ENCODE data around the gene PKNOX1.

The PKNOX1 gene

DNA sequence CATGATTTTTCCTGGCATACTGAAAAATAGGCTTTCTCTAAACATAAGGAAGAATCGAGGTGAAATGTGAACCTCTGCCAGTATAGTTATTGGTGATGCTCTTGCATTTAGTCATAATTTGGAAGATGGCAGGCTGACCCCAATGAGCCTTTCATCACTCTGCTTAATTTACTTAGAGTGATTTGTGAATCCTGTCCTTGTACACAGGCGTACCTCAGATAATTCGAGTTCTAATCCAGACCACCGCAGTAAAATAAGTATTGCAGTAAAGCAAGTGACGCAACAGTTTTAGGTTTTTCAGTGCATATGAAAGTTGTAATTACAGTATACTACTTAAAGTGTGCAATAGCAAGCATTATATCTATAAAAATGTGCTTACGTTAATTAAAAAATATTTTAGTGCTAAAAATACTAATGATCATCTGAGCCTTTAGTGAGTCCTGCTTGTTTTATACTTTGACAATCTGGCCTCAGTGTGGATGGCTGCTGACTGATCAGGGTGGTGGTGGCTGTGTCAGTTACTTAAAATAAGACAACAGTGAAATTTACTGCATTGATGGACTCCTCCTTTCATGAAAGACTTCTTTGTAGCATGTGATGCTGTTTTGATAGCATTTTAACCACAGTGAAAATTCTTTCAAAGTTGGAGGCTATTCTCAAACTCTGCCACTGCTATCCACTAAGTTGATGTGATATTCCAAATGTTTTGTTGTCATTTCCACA is 1.7 kb downstream of the PKNOX1 start:
- H3K4me1 Mint-ChIP-seq: peaks cover 7% of the 10 kb centered on the region
- peak overlapping the region; percentile 87 to 92 (median 92) for H3K4me3 Mint-ChIP-seq
- TF ChIP-seq, protein P1, sequence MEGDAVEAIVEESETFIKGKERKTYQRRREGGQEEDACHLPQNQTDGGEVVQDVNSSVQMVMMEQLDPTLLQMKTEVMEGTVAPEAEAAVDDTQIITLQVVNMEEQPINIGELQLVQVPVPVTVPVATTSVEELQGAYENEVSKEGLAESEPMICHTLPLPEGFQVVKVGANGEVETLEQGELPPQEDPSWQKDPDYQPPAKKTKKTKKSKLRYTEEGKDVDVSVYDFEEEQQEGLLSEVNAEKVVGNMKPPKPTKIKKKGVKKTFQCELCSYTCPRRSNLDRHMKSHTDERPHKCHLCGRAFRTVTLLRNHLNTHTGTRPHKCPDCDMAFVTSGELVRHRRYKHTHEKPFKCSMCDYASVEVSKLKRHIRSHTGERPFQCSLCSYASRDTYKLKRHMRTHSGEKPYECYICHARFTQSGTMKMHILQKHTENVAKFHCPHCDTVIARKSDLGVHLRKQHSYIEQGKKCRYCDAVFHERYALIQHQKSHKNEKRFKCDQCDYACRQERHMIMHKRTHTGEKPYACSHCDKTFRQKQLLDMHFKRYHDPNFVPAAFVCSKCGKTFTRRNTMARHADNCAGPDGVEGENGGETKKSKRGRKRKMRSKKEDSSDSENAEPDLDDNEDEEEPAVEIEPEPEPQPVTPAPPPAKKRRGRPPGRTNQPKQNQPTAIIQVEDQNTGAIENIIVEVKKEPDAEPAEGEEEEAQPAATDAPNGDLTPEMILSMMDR (IDR thresholded peaks at IDR 0.05; ENCODE audit: unreplicated experiment in 3 of 3): no peak
- peak overlapping the region; percentile 77 to 98 (median 97) for H3K27ac Mint-ChIP-seq
- H3K27me3 Mint-ChIP-seq (ENCODE audit: low read depth): no peaks in the 10 kb centered on the region
- peaks cover 38% of the 10 kb centered on the region for H3K36me3 Mint-ChIP-seq (ENCODE audit: low read depth)
- H3K9me3 Mint-ChIP-seq: peaks cover 22% of the 10 kb centered on the region

DNA sequence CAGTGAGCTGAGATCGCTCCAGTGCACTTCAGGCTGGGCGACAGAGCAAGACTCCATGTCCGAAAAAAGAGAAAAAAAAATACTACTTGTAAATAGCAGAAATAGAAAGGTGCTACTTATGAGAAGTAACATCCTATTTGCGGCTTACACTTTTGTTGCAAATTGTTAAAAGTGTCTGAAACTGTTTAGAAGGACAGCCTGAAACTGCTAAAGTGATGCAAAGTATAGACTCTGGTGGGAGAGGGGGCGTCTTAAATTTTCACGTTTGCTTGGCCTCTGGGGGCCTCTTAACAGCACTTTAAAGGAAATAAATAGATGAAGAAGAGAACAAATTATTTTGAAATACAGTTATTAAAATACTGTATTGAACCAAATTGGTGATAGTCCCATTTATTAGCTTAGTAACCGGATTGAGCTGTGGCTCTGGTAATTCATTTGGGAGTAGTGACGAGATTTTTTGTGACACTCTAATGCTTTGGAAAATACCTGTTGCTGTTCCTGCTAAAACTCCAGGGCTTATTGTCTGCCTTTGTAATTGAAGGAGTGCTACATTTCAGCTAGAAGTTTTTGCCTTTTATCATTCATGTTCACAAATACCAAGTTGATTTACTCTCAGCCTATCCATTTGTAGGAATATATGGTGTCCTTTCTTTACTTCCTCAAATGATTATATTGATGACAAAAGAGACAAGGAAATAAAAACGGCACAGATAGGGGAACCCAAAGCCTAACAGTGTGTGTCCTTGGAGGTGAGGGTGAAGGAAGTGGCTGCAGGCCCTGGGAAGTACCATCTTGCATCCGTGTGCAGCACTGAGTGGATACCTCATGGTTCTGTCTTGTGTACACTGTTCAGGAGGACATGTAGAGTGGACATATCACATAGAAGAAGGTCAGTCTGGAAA is 6.2 kb downstream of the PKNOX1 start:
- H3K27me3 Mint-ChIP-seq (ENCODE audit: low read depth): no peaks in the 10 kb centered on the region
- H3K36me3 Mint-ChIP-seq (ENCODE audit: low read depth): peaks cover 42% of the 10 kb centered on the region
- TF ChIP-seq, protein P1 (IDR thresholded peaks at IDR 0.05; ENCODE audit: unreplicated experiment in 3 of 3): no peak
- peaks cover 22% of the 10 kb centered on the region for H3K9me3 Mint-ChIP-seq
- peak overlapping the region in 2 of 3 experiments; percentile 20 to 53 for H3K27ac Mint-ChIP-seq
- peaks cover 12% of the 10 kb centered on the region for H3K4me1 Mint-ChIP-seq
- H3K4me3 Mint-ChIP-seq: no peak overlapping the region

DNA sequence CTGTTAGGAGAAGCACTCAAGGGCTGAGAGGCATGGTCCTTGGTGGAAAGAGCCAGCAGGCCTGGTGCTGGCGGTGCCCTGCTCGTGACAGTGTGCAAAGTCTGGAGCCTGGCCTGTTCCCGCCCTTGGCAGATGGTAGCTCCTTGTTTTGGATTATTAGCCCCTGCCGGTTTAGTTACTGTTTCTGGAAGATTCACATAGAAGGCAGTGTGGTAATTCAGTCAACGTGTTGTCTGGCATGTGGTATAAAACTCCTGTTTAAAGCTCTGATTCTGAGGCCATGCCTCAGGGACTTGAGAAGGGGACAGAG is 6.8 kb downstream of the PKNOX1 start:
- H3K36me3 Mint-ChIP-seq (ENCODE audit: low read depth): peaks cover 40% of the 10 kb centered on the region
- no peaks in the 10 kb centered on the region for H3K27me3 Mint-ChIP-seq (ENCODE audit: low read depth)
- peaks cover 12% of the 10 kb centered on the region for H3K4me1 Mint-ChIP-seq
- TF ChIP-seq, protein P1 (IDR thresholded peaks at IDR 0.05; ENCODE audit: unreplicated experiment in 3 of 3): no peak
- H3K9me3 Mint-ChIP-seq: peaks cover 22% of the 10 kb centered on the region
- no peak overlapping the region for H3K4me3 Mint-ChIP-seq
- H3K27ac Mint-ChIP-seq: peak overlapping the region in 1 of 3 experiments; percentile 53

DNA sequence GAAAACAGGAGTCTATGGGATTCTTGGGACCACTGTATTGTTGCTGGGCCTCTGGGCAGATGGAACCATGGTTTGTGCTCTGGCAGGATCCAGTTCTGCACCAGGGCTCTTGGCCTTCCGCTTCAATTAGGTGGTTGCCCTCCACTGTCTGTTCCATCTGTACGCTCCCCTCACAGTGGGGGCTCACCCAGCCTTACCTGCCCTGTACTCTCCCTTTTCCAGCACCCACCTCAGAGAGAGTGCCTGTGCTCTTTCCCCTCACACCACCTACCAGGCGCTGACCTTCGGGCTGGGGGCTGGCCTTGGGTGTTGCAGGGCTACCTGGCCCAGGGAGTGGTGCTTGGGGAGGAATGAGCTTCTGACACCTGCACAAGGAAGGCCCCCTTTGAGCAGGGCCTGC is 7.5 kb downstream of the PKNOX1 start:
- Mint-ChIP-seq H3K4me3 (no peak overlapping the region), H3K4me1 (peaks cover 5% of the 10 kb centered on the region), H3K27ac (peak overlapping the region in 1 of 3 experiments; percentile 40), H3K27me3 (ENCODE audit: low read depth) (no peaks in the 10 kb centered on the region), H3K9me3 (peaks cover 17% of the 10 kb centered on the region), H3K36me3 (ENCODE audit: low read depth) (peaks cover 33% of the 10 kb centered on the region)
- TF ChIP-seq, protein P1 (IDR thresholded peaks at IDR 0.05; ENCODE audit: unreplicated experiment in 3 of 3): no peak

DNA sequence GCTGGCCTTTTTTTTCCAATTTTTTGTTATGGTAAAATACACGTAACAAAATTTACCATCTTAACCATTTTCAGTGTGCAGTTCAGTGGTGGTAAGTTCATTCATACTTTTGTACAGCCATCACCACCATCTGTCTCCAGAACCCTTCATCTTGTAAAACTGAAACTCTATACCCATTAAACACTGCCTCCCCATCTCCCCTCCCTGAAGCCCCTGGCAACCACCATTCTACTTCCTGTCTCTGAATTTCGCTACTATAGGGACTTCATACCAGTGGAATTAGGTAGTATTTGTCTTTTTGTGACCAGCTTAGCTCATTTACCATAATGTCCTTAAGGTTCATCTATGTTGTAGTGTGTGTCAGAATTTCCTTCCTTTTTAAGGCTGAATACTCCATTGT is 8.7 kb downstream of the PKNOX1 start:
- TF ChIP-seq, protein P1 (IDR thresholded peaks at IDR 0.05; ENCODE audit: unreplicated experiment in 3 of 3): no peak
- peaks cover 5% of the 10 kb centered on the region for H3K4me1 Mint-ChIP-seq
- no peak overlapping the region for H3K4me3 Mint-ChIP-seq
- H3K27me3 Mint-ChIP-seq (ENCODE audit: low read depth): no peaks in the 10 kb centered on the region
- peak overlapping the region in 2 of 3 experiments; percentile 7 to 67 for H3K27ac Mint-ChIP-seq
- peaks cover 9% of the 10 kb centered on the region for H3K9me3 Mint-ChIP-seq
- peaks cover 20% of the 10 kb centered on the region for H3K36me3 Mint-ChIP-seq (ENCODE audit: low read depth)
